OCI-LY3 (cell line): ENCODE data around the gene NFIC.

Source experiments
- H2AFZ ChIP-seq: fragments of 200-600, 300-600 bp; shearing (Covaris generic); 2 replicates; pipeline ENCODE4 v1.6.0; 2014; ENCODE audit warnings: antibody characterized with exemption, low read depth, low read length
- H3K27ac ChIP-seq: fragments of 200-600, 300-600 bp; sonication (generic); 2 replicates; pipeline ENCODE4 v1.5.1; 2014; ENCODE audit warnings: mild to moderate bottlenecking, low read length, moderate library complexity, mixed read lengths
- H3K27me3 ChIP-seq: fragments of 200-600, 300-600 bp; sonication (generic); 2 replicates; pipeline ENCODE4 v1.6.1; 2014; ENCODE audit warnings: low read depth, low read length, mixed read lengths
- H3K36me3 ChIP-seq: fragments of 200-600, 300-600 bp; sonication (generic); replicated peaks from 2 replicates; pipeline ENCODE3; 2014; ENCODE audit warnings: low read depth, low read length, mixed read lengths
- H3K4me1 ChIP-seq: fragments of 300-600, 200-600 bp; sonication (generic); 2 replicates; pipeline ENCODE4 v1.6.1; 2014; ENCODE audit warnings: low read length, mixed read lengths
- H3K4me2 ChIP-seq: fragments of 200-600, 300-600 bp; sonication (generic); 2 replicates; pipeline ENCODE4 v1.6.1; 2014; ENCODE audit warnings: low read length, mixed read lengths
- H3K4me3 ChIP-seq: fragments of 300-600, 200-600 bp; sonication (generic); 2 replicates; pipeline ENCODE4 v1.5.1; 2014; ENCODE audit warnings: antibody characterized with exemption, mild to moderate bottlenecking, low read length, moderate library complexity
- H3K79me2 ChIP-seq: fragments of 300-600, 200-600 bp; shearing (Covaris generic); 2 replicates; pipeline ENCODE4 v1.6.1; 2014; ENCODE audit warnings: mild to moderate bottlenecking, low read length, mixed read lengths
- H3K9ac ChIP-seq: fragments of 300-600, 200-600 bp; shearing (Covaris generic); 2 replicates; pipeline ENCODE4 v1.6.0; 2014; ENCODE audit warnings: mild to moderate bottlenecking, low read length, moderate library complexity
- H3K9me3 ChIP-seq: fragments of 200-600, 300-600 bp; shearing (Covaris generic); 2 replicates; pipeline ENCODE4 v1.6.1; 2014; ENCODE audit warnings: low read length, mixed read lengths; ENCODE audit not compliant: insufficient read depth
- H4K20me1 ChIP-seq: fragments of 200-600, 300-600 bp; sonication (generic); 2 replicates; pipeline ENCODE4 v1.6.1; 2016; ENCODE audit warnings: low read length, mixed read lengths; ENCODE audit not compliant: insufficient read depth
- CTCF ChIP-seq: fragments of 200-600, 300-600 bp; sonication (generic); IDR thresholded peaks from 2 replicates; pipeline ENCODE4 v1.5.1; 2014; ENCODE audit warnings: antibody characterized with exemption, low read length, low read depth
- EZH2phosphoT487 ChIP-seq: fragments of 200-600 bp; shearing (Covaris generic); IDR thresholded peaks from 2 replicates; pipeline ENCODE4 v1.6.1; 2018; ENCODE audit warnings: antibody characterized with exemption, mixed run types, low read depth

The NFIC gene

DNA sequence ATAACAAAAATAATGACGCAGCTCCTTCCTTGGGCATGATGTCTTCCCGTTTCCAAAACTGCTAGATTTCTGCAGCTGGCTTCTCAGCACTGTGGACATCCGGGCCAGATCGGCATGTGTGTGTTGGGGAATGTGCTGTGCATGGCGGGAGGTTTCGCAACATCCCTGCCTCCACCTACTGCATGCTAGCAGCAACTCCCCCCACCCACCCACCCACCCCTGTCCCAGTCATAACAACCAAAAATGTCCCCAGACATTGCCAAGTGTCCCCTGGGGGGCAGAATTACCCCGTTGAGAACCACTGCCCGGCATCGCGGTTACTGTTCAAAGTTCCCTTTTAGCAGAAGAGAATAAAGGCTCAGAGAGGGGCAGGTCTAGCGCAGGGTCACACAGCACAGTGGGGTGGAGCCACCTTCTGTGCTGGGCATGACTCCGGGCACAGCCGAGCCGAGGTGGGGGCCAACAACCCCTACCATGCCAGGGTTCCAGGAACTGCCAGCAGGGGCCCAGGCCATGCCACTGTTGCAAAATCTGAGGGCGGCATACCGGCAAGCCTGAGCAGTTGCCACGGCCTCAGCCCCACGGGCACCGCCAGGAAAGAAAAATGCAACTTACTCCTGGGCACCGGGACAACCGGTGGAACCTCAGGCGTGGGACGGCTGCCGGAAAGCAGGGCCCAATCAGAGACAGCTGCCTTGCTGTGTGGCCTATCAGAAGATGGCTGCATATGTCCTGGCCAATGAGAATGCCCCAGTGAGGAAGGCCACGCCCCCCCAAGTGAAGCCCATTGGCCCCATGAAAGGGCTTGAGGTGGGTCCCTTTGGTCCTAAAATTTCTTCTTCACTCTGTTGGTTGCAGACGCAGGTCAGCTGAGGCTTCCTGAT, 22.5 kb upstream of the NFIC start:
- Histone ChIP-seq H3K79me2 (no peaks in the 10 kb centered on the region), H3K27ac (no peak overlapping the region), H3K36me3 (no peaks in the 10 kb centered on the region), H3K9me3 (no peaks in the 10 kb centered on the region), H3K4me2 (no peak overlapping the region), H2AFZ (no peak overlapping the region), H3K27me3 (no peaks in the 10 kb centered on the region), H4K20me1 (no peaks in the 10 kb centered on the region), H3K9ac (no peak overlapping the region), H3K4me3 (no peak overlapping the region), H3K4me1 (no peaks in the 10 kb centered on the region)
- no peak for TF ChIP-seq EZH2phosphoT487
- TF ChIP-seq CTCF: peak; percentile 17

GRCh38 chr19:3344608-3345598, 21.5 kb upstream of the NFIC start:
- Histone ChIP-seq H3K27me3 (peaks cover 3% of the 10 kb centered on the region; the same call in 1 of the 2 replicates), H3K9me3 (no peaks in the 10 kb centered on the region), H3K4me1 (no peaks in the 10 kb centered on the region), H2AFZ (no peak overlapping the region), H3K4me3 (no peak overlapping the region), H3K79me2 (no peaks in the 10 kb centered on the region), H3K4me2 (no peak overlapping the region), H3K27ac (no peak overlapping the region), H3K9ac (no peak overlapping the region), H4K20me1 (no peaks in the 10 kb centered on the region), H3K36me3 (no peaks in the 10 kb centered on the region)
- TF ChIP-seq EZH2phosphoT487 (no peak), CTCF (no peak)

GRCh38 chr19:3345850-3346460, 20.4 kb upstream of the NFIC start:
- H4K20me1 ChIP-seq: no peaks in the 10 kb centered on the region
- no peak overlapping the region for H2AFZ ChIP-seq
- TF ChIP-seq CTCF: no peak
- no peak for TF ChIP-seq EZH2phosphoT487
- H3K27ac ChIP-seq: no peak overlapping the region
- peaks cover 7% of the 10 kb centered on the region; the same call in 1 of the 2 replicates for H3K27me3 ChIP-seq
- H3K36me3 ChIP-seq: no peaks in the 10 kb centered on the region
- no peak overlapping the region for H3K4me2 ChIP-seq
- no peaks in the 10 kb centered on the region for H3K79me2 ChIP-seq
- H3K4me3 ChIP-seq: no peak overlapping the region
- no peak overlapping the region for H3K9ac ChIP-seq
- H3K9me3 ChIP-seq: no peaks in the 10 kb centered on the region
- H3K4me1 ChIP-seq: no peaks in the 10 kb centered on the region
